T-helper 22 cell (primary cell): ENCODE measurements around the gene LUM.

Experiments
- DNase-seq: peaks from one replicate; pipeline ENCODE4 v3.0.0-alpha.2; 2020; ENCODE audit warnings: low read depth

LUM gene

GRCh38 chr12:91111366-91112325, at the start of gene LUM:
LUM (minus strand) TSS chr12:91111494; CDS start chr12:91108979, 2,515 bp downstream.
- no peak for DNase-seq

GRCh38 chr12:91161009-91161408, 49.7 kb upstream of the LUM start:
- DNase-seq: no peak

GRCh38 chr12:91155990-91156389, 44.7 kb upstream of the LUM start:
- DNase-seq: no peak

DNA sequence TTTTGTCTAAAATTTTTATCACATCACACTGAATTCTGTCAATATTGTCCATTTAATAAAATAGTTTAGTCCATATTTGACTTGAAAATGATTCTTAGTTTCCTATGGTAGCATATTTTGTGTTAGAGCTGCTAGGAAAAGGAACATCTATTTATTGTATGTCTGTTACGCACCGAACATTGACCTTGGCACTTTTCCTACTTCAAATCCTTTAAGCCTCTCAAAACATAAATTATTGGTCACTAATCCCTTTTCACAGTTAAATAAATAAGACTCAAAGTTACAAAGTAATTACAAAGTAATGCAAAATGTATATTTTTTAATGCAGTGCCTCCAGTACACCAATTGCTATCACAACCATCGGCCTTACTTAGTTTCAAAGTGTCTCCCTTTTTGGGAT, 42.8 kb upstream of the LUM start:
- DNase-seq: no peak

DNA sequence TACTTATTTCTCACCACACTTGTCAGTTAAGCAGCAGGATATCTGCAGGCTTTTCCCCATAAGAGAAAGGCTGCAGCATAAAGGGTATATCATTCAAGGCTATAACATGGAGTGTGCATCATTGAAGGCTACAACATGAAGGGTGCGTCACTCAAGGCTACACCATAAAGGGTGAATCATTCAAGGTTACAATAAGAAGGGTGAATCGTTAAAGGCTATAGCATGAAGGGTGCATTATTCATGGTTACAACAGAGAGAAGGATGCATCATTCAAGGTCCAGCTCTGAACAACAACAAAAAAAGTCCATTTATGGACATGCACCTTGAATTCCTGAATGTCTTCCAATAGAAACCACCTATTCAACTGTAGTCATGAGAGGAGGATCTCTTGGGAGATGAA, 32.8 kb upstream of the LUM start:
- no peak for DNase-seq

- no peak for DNase-seq
Measured at GRCh38 chr12:91143206-91143605, 31.9 kb upstream of the LUM start.

GRCh38 chr12:91142221-91142631, 30.9 kb upstream of the LUM start:
- no peak for DNase-seq

DNA sequence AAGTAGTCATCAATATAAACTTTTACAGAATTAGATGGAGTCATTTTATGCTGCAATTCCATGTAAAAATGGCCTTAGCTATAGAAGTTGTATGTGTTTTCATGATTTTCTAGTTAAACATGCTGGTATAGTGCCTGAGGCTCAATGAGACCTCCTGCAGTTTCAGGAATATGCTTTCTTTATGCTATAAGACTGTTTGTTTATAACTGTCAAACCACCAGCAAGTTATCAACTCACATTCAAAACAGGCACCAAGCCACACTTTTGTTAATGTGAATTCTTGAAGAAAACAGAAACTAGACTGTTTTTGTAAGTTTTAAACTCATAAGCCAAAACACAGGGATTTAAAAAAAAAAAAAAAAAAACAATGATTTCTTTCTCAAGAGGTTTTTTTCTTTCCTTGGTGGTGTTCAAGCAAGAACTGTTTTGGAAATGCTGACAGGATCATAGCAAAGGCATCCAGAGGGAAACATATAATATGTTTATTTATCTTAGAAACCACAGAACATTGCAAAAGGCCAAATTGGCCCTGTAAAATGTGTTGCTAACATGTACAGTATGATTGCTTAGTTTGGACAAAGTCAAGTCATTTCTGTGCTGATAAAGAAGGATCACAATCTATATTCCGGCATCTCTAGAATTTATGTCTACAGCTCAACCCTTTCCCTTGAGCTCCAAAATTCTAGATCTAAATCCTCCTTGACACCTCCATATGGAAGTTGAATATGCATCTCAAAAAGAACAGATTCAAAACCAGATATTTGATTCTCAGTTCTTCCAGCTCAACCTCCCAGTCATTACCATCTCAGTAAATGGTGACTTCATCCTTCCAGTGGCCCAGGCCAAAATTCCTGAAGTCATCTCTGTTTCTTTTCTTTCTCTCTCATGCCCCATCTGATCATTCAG, 29.0 kb upstream of the LUM start:
- DNase-seq: no peak

- DNase-seq: no peak
Measured at GRCh38 chr12:91139286-91139685, 28.0 kb upstream of the LUM start.

DNA sequence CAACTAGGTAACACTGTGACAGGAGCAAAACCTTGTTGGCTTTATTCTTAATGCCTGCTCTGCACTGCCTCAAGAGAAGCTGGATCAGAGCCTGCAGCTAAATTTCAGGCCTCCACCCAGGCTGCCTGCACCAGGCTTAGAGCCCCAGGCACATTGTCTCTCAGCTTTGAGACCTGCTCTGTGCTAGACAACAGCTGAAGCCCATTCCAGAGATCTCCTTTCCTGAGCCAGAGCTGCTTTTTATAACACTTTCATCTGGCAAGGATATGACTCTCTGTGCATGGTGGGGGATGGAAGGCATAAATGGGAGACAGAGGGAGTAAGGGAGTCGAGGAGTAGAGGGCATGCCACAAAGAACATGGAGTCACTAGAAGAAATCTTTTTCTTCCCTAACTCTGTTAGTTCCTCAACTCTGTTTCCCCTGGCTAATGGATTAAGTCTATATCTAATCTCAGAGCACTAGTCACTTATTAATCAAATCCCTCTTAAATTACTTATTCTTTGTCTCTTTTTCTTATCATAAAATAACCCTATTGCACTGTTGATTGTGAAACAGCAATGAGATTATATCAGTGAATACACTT, 27.1 kb upstream of the LUM start:
- DNase-seq: no peak

- no peak for DNase-seq
Measured at GRCh38 chr12:91133871-91134270, 22.6 kb upstream of the LUM start.

- no peak for DNase-seq
Measured at GRCh38 chr12:91129662-91130362, 18.5 kb upstream of the LUM start.

DNA sequence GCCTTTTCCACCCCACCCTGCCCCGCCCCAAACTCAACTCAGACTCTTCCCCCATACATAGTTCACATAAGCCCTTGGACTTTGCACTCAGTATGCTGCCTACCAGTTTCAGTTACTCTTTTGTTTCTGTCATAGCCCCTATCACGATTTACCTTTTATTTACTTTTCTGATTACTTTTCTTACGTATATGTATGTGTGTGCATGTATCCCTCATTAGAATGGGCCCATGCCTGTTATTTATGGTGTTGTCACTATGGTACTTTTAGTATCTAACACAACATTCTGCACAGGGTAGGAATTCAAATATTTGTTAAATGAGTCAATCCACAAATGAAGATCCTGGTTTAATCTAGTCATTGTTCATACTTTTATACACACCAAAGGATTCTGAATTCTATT, 16.5 kb upstream of the LUM start:
- no peak for DNase-seq

DNA sequence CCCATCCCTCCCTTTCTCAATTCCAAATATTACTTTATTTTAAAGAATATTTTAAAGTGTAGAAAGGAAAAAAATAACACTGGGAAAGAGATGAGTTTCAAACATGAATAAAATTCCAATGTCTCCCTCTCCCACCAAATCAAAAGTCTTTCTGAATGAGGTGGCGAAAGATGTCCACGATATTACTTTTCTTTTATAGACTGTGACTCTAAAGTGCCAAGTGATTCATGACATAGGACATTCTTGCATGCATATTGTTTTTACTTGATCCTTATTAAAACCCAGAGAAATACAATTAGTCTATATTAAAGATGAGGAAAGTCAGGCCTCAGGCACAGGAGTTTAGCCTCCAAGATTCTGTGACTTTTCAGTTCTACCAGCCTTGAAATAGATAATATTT, 16.0 kb upstream of the LUM start:
- no peak for DNase-seq

DNA sequence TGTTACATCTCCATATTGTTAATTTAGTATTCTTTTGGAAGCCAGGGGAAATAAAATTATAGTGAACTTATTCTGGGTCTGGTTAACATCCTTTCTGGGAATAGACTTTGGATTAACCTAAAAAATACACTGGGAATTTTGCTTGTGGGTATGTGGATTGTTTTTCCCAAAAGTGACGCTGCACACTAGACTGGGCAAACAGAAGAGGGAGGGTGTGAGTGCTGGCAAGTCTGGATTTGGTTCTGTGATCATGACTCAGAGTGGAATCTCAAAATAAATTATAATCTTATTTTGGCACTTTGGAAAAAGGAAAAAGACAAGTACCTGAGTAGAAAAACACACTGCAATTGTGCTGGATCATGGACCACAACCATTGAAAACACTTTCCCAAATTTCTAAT, 15.2 kb upstream of the LUM start:
- DNase-seq: no peak

DNA sequence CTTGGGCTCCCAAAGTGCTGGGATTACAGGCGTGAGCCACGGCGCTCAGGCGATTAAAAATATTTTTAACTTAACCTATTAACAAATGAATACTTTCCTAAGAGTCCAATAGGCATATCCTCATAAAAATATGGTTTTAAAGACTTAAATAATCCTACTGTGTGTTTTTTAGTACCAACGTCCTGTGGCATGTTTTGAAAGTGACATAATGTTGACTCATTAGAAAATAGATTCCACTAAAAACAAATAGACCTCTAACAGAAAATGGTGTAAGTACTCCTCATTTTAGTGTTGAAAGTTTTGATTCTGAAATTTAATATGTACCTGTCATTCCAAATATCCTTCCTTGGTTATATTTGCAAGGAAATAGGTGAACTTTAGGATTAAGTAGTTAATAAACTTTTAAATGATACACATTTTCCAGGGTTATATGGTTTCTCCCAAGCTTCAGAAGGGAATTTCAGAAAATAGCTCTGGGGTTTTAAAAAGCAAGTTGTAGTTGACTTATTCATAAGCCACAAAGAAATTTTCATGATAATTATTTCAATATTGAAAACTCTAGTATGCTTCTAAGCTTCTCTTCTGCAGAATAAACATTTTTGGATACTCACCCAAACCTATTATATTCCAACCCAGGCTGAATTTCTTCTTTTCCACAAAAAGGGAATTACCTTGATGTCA, 12.1 kb upstream of the LUM start:
- DNase-seq: no peak

GRCh38 chr12:91120781-91121180, 9.5 kb upstream of the LUM start:
- no peak for DNase-seq

DNA sequence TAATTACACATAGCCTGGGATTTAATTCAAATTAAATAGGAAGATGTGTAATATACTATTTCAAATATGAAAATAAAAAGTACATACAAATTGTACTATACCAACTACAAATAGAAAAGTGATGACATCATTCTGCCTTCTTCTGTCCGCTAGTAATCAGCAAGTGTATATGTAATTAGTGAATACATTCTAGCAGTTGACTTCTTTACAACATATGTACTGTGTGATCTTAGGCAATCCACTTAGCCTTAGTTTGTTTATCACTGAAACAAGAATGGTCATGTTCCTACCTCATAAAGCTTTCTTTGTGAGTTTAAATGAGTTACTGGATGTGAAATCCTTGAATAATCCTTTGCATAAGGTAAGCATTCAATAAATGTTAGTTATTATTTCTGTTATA, 7.8 kb upstream of the LUM start:
- no peak for DNase-seq

- no peak for DNase-seq
Measured at GRCh38 chr12:91113621-91114020, 2.3 kb upstream of the LUM start.

- no peak for DNase-seq
Measured at GRCh38 chr12:91110311-91110924, 876 bp downstream of the LUM start.
